Gastrocnemius medialis (tissue), 4 donors: ENCODE data around the gene VAV2.

Experiments used
- POLR2A ChIP-seq, 2 donors: fragments of 450-650 bp; IDR thresholded peaks; one replicate each; pipeline ENCODE4 v1.6.1; 2017; ENCODE audit warnings: antibody characterized with exemption in 2 of 2, mild to moderate bottlenecking in 2 of 2, moderate library complexity in 2 of 2
- TF ChIP-seq, protein P1 (sequence below), 5 experiments: fragments of 450-650 bp in 3 of 5; fragments of 200-600 bp in 2 of 5; sonication (generic) in 2 of 5; IDR thresholded peaks in 4 of 5; conservative IDR thresholded peaks in 1 of 5; 1 replicate in 4 of 5; 2 replicates in 1 of 5; pipeline ENCODE4 v1.5.1; 2016 to 2019; ENCODE audit warnings: antibody characterized with exemption in 5 of 5, mild to moderate bottlenecking in 3 of 5, moderate library complexity in 3 of 5

DNA sequence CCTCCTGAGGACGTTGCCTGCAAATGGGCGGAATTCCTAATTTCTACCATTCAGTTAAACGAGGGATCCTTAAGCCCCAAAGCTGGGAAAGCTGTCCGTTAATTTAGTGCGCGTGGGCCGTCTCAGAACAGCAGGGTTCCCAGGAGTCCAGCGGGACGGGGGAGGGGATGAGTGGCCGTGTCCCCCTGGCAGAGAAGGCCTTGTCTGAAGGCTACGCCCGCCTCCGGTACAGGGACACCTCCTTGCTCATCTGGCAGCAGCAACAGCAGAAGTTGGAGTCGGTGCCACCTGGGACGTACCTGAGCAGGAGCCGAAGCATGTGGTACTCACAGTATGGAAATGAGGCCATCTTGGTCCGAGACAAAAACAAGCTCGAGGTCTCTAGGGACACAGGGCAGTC lies 34.5 kb upstream of the VAV2 start:
- TF ChIP-seq, protein P1, sequence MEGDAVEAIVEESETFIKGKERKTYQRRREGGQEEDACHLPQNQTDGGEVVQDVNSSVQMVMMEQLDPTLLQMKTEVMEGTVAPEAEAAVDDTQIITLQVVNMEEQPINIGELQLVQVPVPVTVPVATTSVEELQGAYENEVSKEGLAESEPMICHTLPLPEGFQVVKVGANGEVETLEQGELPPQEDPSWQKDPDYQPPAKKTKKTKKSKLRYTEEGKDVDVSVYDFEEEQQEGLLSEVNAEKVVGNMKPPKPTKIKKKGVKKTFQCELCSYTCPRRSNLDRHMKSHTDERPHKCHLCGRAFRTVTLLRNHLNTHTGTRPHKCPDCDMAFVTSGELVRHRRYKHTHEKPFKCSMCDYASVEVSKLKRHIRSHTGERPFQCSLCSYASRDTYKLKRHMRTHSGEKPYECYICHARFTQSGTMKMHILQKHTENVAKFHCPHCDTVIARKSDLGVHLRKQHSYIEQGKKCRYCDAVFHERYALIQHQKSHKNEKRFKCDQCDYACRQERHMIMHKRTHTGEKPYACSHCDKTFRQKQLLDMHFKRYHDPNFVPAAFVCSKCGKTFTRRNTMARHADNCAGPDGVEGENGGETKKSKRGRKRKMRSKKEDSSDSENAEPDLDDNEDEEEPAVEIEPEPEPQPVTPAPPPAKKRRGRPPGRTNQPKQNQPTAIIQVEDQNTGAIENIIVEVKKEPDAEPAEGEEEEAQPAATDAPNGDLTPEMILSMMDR (IDR thresholded peaks at IDR 0.05 in 4 of 5, conservative IDR thresholded peaks at IDR 0.05 in 1 of 5) = no peak
- TF ChIP-seq POLR2A (IDR thresholded peaks at IDR 0.05) = no peak
